ENCODE data around the gene MIR17HG. TPM values are rescaled to one million over a fixed set of nuclear protein-coding genes. Genes with fewer than 3 reads are reported as not detected.

Gene MIR17HG
- total RNA-seq, 1 donor from 2014 or later, result 1.7 TPM

DNA sequence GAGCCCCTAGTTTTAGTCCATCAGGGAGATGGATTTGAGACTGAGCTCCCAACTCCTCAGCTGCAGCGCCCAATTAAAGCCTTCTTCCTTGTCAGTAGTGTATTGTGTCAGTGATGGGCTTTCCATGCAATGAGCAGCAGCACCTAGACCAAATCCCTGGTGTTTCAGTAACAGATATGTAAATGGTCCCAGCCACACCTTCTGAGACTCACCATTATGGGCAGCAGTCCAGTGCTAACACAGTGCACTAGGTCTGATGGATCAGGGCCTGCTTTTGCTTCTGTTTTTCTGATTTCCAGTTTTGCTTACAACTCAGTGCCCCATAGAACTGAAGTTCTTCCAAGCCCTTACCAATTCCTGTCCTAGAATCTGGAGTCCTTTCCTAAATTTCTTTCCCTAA lies 41.8 kb upstream of the MIR17HG start:
- no peaks in the 10 kb centered on the region for H3K9me3 ChIP-seq
- no peaks in the 10 kb centered on the region for H3K27me3 ChIP-seq
- no peak for DNase-seq (ENCODE audit: extremely low spot score in 2 of 2)
- no peaks in the 10 kb centered on the region for H3K4me1 ChIP-seq
- H3K4me3 ChIP-seq, result no peak overlapping the region
- H3K27ac ChIP-seq, result no peak overlapping the region
- no peak for TF ChIP-seq CTCF (IDR thresholded peaks at IDR 0.05)
- TF ChIP-seq POLR2A (IDR thresholded peaks at IDR 0.05), result no peak
- TF ChIP-seq POLR2AphosphoS5 (IDR thresholded peaks at IDR 0.05; ENCODE audit: insufficient read depth in 1 of 2, low read depth in 1 of 2), result no peak
- H3K36me3 ChIP-seq, result no peaks in the 10 kb centered on the region
- intact Hi-C loops (cut with DNase I), result no loop called here

DNA sequence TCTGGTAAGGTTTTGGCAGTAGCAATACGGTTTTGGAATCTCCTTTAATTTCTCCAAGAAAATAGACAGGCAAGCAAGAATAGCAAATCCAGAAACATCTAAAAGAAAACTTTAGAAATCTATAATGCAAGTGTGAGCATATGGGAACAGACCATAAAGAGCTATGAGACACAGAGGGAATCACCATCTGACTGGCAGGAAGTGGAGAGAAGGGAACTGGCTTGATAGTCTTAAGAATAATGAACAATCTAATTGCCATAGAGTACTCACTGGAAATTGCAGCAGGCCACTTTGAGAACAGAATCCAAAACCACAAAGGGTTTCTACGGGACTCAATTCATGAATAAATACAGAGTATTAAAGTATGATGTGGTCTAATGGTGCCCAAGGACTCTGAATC lies 39.6 kb upstream of the MIR17HG start:
- no peak overlapping the region for H3K27ac ChIP-seq
- no peaks in the 10 kb centered on the region for H3K36me3 ChIP-seq
- no peaks in the 10 kb centered on the region for H3K9me3 ChIP-seq
- no peak for TF ChIP-seq CTCF (IDR thresholded peaks at IDR 0.05)
- TF ChIP-seq POLR2A (IDR thresholded peaks at IDR 0.05), result no peak
- TF ChIP-seq POLR2AphosphoS5 (IDR thresholded peaks at IDR 0.05; ENCODE audit: insufficient read depth in 1 of 2, low read depth in 1 of 2), result no peak
- no peak for DNase-seq (ENCODE audit: extremely low spot score in 2 of 2)
- intact Hi-C loops (cut with DNase I), result no loop called here
- no peaks in the 10 kb centered on the region for H3K4me1 ChIP-seq
- no peak overlapping the region for H3K4me3 ChIP-seq
- H3K27me3 ChIP-seq, result no peaks in the 10 kb centered on the region

DNA sequence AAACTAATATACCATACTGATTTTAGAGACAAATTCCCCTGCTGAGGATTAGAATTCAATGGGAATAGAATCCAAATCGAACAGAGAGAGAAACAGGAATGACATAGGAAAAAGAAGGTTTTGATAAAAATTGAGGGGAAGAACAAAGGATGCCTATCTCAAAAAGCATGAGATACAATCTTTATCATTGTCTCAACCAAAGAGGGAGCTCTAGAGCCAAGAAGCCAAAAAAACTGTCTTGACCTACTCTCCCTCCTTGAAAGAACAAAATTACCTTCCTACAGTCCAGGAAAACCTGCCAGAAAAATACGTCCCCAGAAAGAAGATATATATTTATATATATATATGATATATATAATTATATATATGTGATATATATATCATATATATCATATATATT lies 39.2 kb upstream of the MIR17HG start:
- Histone ChIP-seq H3K27ac (no peak overlapping the region), H3K36me3 (no peaks in the 10 kb centered on the region), H3K27me3 (no peaks in the 10 kb centered on the region), H3K4me1 (no peaks in the 10 kb centered on the region), H3K4me3 (no peak overlapping the region), H3K9me3 (no peaks in the 10 kb centered on the region)
- TF ChIP-seq CTCF (IDR thresholded peaks at IDR 0.05), result no peak
- no peak for TF ChIP-seq POLR2AphosphoS5 (IDR thresholded peaks at IDR 0.05; ENCODE audit: insufficient read depth in 1 of 2, low read depth in 1 of 2)
- TF ChIP-seq POLR2A (IDR thresholded peaks at IDR 0.05), result no peak
- intact Hi-C loops (cut with DNase I), result no loop called here
- DNase-seq (ENCODE audit: extremely low spot score in 2 of 2), result no peak

GRCh38 chr13:91311491-91311890 lies 36.0 kb upstream of the MIR17HG start:
- H3K4me3 ChIP-seq, result no peak overlapping the region
- no peak for DNase-seq (ENCODE audit: extremely low spot score in 2 of 2)
- H3K36me3 ChIP-seq, result no peaks in the 10 kb centered on the region
- no peaks in the 10 kb centered on the region for H3K9me3 ChIP-seq
- H3K27ac ChIP-seq, result no peak overlapping the region
- TF ChIP-seq POLR2A (IDR thresholded peaks at IDR 0.05) (no peak), CTCF (IDR thresholded peaks at IDR 0.05) (no peak), POLR2AphosphoS5 (IDR thresholded peaks at IDR 0.05; ENCODE audit: insufficient read depth in 1 of 2, low read depth in 1 of 2) (no peak)
- intact Hi-C loops (cut with DNase I), result no loop called here
- no peaks in the 10 kb centered on the region for H3K27me3 ChIP-seq
- H3K4me1 ChIP-seq, result no peaks in the 10 kb centered on the region

GRCh38 chr13:91312324-91312723 lies 35.2 kb upstream of the MIR17HG start:
- Histone ChIP-seq H3K27ac (no peak overlapping the region), H3K27me3 (no peaks in the 10 kb centered on the region)
- intact Hi-C loops (cut with DNase I), result no loop called here

More at GRCh38 chr13:91312324-91312723, 35.2 kb upstream of the MIR17HG start:
- Histone ChIP-seq H3K36me3 (no peaks in the 10 kb centered on the region), H3K4me1 (no peaks in the 10 kb centered on the region), H3K9me3 (no peaks in the 10 kb centered on the region), H3K4me3 (no peak overlapping the region)
- DNase-seq (ENCODE audit: extremely low spot score in 2 of 2), result no peak
- no peak for TF ChIP-seq CTCF (IDR thresholded peaks at IDR 0.05)
- no peak for TF ChIP-seq POLR2A (IDR thresholded peaks at IDR 0.05)
- TF ChIP-seq POLR2AphosphoS5 (IDR thresholded peaks at IDR 0.05; ENCODE audit: insufficient read depth in 1 of 2, low read depth in 1 of 2), result no peak
